Mesenchymal stem cell (in vitro differentiated cells and primary cell): ENCODE measurements around the gene SYPL2.
A peak's percentile ranks its signal among the peaks of the same experiment; 100 is the strongest.

Experiments
- DNase-seq: peaks from one replicate; pipeline ENCODE4 v3.0.0-alpha.2; 2013
- H2AFZ ChIP-seq: one replicate; pipeline ENCODE4 v1.6.1; 2013; ENCODE audit warnings: low read depth, mild to moderate bottlenecking, control low read depth, inconsistent platforms, low read length, moderate library complexity
- H2AK5ac ChIP-seq: 2 replicates; pipeline ENCODE4 v1.6.1; 2013; ENCODE audit warnings: low read length, moderate library complexity, mild to moderate bottlenecking, inconsistent platforms; ENCODE audit not compliant: severe bottlenecking
- H2BK120ac ChIP-seq: one replicate; pipeline ENCODE4 v1.6.1; 2013; ENCODE audit warnings: low read depth, mild to moderate bottlenecking, inconsistent platforms, low read length, moderate library complexity
- H2BK12ac ChIP-seq, 2 experiments: one replicate each; pipeline ENCODE4 v1.6.1; 2013; ENCODE audit warnings: inconsistent platforms in 2 of 2, low read length in 2 of 2, mild to moderate bottlenecking in 2 of 2, moderate library complexity in 2 of 2, control low read depth in 1 of 2
- H2BK15ac ChIP-seq: one replicate; pipeline ENCODE4 v1.6.1; 2013; ENCODE audit warnings: mild to moderate bottlenecking, low read depth, inconsistent platforms; ENCODE audit not compliant: poor library complexity, severe bottlenecking
- H2BK5ac ChIP-seq: 2 replicates; pipeline ENCODE4 v1.6.1; 2013; ENCODE audit warnings: low read depth, mild to moderate bottlenecking, low read length, control low read depth, inconsistent platforms; ENCODE audit not compliant: poor library complexity, severe bottlenecking
- H3K14ac ChIP-seq, 2 experiments: one replicate each; pipeline ENCODE4 v1.6.1; 2013; ENCODE audit warnings: inconsistent platforms in 2 of 2, low read length in 2 of 2, control low read depth in 1 of 2, mild to moderate bottlenecking in 1 of 2, moderate library complexity in 1 of 2
- H3K18ac ChIP-seq, 2 experiments: one replicate each; pipeline ENCODE4 v1.6.1; 2013; ENCODE audit warnings: inconsistent platforms in 2 of 2, low read length in 2 of 2, control low read depth in 1 of 2, low read depth in 1 of 2, mild to moderate bottlenecking in 1 of 2
- H3K23ac ChIP-seq, 2 experiments: one replicate each; pipeline ENCODE4 v1.6.1; 2013; ENCODE audit warnings: inconsistent platforms in 2 of 2, low read length in 2 of 2, mild to moderate bottlenecking in 2 of 2, moderate library complexity in 2 of 2, control low read depth in 1 of 2
- H3K27ac ChIP-seq: 2 replicates; pipeline ENCODE4 v1.5.1; 2013; ENCODE audit warnings: mild to moderate bottlenecking, moderate library complexity, low read length, control low read depth, inconsistent platforms; ENCODE audit not compliant: poor library complexity, severe bottlenecking
- H3K27me3 ChIP-seq, 2 experiments: 2 replicates each; pipeline versions ENCODE4 v1.6.1 to v1.7.0; 2013; ENCODE audit warnings: low read length in 2 of 2, mild to moderate bottlenecking in 2 of 2, moderate library complexity in 2 of 2, control low read depth in 1 of 2, inconsistent platforms in 1 of 2; ENCODE audit not compliant: control insufficient read depth in 1 of 2, insufficient read depth in 1 of 2
- H3K36me3 ChIP-seq, 2 experiments: 2 replicates each; pipeline versions ENCODE4 v1.6.1 to v1.7.0; 2013; ENCODE audit warnings: low read length in 2 of 2, control low read depth in 1 of 2, inconsistent platforms in 1 of 2, low read depth in 1 of 2, mild to moderate bottlenecking in 1 of 2; ENCODE audit not compliant: insufficient read depth in 2 of 2, control insufficient read depth in 1 of 2
- H3K4ac ChIP-seq, 2 experiments: one replicate each; pipeline ENCODE4 v1.6.1; 2013; ENCODE audit warnings: inconsistent platforms in 2 of 2, low read length in 2 of 2, mild to moderate bottlenecking in 2 of 2, moderate library complexity in 2 of 2, control low read depth in 1 of 2, low read depth in 1 of 2
- H3K4me1 ChIP-seq: 2 replicates; pipeline ENCODE4 v1.6.1; 2013; ENCODE audit warnings: low read depth, low read length, control low read depth; ENCODE audit not compliant: control insufficient read depth, insufficient read depth
- H3K4me2 ChIP-seq: 2 replicates; pipeline ENCODE4 v1.6.1; 2013; ENCODE audit warnings: low read length, mild to moderate bottlenecking, inconsistent platforms; ENCODE audit not compliant: poor library complexity, severe bottlenecking
- H3K4me3 ChIP-seq, 2 experiments: 2 replicates each; pipeline versions ENCODE4 v1.5.1 to v1.7.0; 2013; ENCODE audit warnings: low read length in 2 of 2, mild to moderate bottlenecking in 2 of 2, control low read depth in 1 of 2, low read depth in 1 of 2; ENCODE audit not compliant: insufficient read depth in 1 of 2
- H3K79me1 ChIP-seq: replicated peaks from 2 replicates; pipeline ENCODE4 v1.6.1; 2013; ENCODE audit warnings: mild to moderate bottlenecking, control low read depth, low read length, inconsistent platforms; ENCODE audit not compliant: poor library complexity, severe bottlenecking
- H3K9ac ChIP-seq: 2 replicates; pipeline ENCODE4 v1.7.0; 2013; ENCODE audit warnings: mild to moderate bottlenecking, low read length, moderate library complexity
- H3K9me3 ChIP-seq: 2 replicates; pipeline ENCODE4 v1.7.0; 2013; ENCODE audit warnings: mild to moderate bottlenecking, low read length; ENCODE audit not compliant: control insufficient read depth
- H4K8ac ChIP-seq: one replicate; pipeline ENCODE4 v1.6.1; 2013; ENCODE audit warnings: inconsistent platforms, mild to moderate bottlenecking, low read length, moderate library complexity
- H4K91ac ChIP-seq: one replicate; pipeline ENCODE4 v1.6.1; 2013; ENCODE audit warnings: mild to moderate bottlenecking, low read length, inconsistent platforms
- WGBS: methylation state at CpG from one replicate; pipeline ENCODE4 v1.1.7; 2013; ENCODE audit warnings: mixed read lengths; 5-methylcytosine and 5-hydroxymethylcytosine counted together

Gene SYPL2

DNA sequence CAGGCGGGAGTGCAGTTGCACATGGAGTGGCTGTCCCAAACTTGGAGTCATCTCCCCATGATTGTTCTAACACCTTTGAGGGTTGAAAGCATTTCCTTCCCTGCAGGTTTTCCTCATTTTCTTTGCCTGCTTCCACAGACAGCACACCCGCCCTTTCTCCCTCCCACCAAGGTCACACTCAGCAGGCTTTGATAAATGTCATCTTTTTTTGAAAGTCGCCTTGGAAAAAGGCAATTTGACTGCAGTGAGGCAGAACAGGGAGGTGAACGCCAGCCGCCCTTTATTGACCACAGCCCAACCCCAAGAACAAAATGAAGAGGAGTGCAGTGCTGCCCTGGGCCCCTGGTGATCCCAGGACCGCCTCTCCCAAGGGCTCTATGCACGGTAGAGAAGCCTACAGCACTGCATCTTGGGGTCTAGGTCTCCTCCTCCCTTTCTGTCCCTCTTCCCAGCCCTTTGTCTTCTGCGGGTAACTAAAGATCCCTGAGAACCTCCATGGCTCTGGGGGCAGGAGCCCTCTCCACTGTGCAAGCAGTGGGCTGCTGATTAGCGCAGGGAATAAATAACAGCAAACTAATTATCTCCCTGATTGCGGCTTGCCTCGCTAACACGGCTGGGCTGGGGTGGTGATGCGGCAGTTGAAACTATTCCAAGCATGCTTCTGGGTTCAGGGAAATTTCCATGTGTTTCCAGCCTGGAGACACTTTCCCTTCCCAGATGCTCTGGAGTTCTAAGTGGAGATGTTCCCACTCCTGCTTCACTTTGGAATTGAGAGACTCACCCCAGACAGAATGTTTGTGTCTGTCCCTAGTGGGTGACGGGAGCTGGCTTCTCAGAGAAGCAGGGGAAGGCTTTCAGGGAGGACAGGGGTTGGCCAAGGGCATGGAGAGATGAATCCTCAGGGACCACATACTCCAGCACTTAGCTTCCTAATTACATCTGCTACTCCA, 54.9 kb downstream of the SYPL2 start:
- no peak overlapping the region for H2BK12ac ChIP-seq
- H3K4me3 ChIP-seq = no peak overlapping the region
- no peak overlapping the region for H2AK5ac ChIP-seq
- H3K79me1 ChIP-seq = no peaks in the 10 kb centered on the region
- no peak overlapping the region for H2AFZ ChIP-seq
- no peaks in the 10 kb centered on the region for H3K9me3 ChIP-seq
- H3K23ac ChIP-seq = no peak overlapping the region
- H2BK15ac ChIP-seq = no peak overlapping the region
- no peak overlapping the region for H3K27ac ChIP-seq
- no peak overlapping the region for H2BK120ac ChIP-seq
- peaks cover 18 to 31% of the 10 kb centered on the region in 2 experiments for H3K27me3 ChIP-seq
- H3K14ac ChIP-seq = peak overlapping the region in 1 of 2 experiments; percentile 28
- H3K18ac ChIP-seq = no peak overlapping the region
- peaks cover 6% of the 10 kb centered on the region for H3K4me1 ChIP-seq
- H3K36me3 ChIP-seq = no peaks in the 10 kb centered on the region
- H3K4ac ChIP-seq = no peak overlapping the region
- no peak overlapping the region for H3K9ac ChIP-seq
- no peak overlapping the region for H4K8ac ChIP-seq
- H4K91ac ChIP-seq = no peak overlapping the region
- peak; percentile 13 for DNase-seq
- WGBS = 63% methylated on average over 14 of the region's 14 CpGs
- no peak overlapping the region for H3K4me2 ChIP-seq
- no peak overlapping the region for H2BK5ac ChIP-seq

DNA sequence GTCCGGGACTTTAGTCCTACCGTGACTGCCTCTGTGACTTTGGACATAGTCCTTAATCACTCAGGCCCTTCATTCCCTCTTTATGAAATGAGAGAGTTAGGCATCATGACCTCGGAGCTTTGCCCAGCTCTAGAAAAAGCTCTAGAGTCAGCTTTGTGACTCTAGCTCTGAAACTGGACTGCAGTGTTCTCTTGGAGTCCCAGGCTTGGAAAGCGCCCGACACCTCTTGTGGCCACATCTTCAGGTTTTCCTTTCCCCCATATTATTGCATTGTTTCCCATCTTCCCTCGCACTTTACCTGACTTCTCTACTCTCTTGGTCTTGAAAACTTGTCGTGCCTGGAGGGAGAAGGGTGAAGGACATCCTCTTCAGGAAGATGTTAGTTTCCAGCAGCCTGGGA, 55.7 kb downstream of the SYPL2 start:
- no peak overlapping the region for H4K91ac ChIP-seq

DNA sequence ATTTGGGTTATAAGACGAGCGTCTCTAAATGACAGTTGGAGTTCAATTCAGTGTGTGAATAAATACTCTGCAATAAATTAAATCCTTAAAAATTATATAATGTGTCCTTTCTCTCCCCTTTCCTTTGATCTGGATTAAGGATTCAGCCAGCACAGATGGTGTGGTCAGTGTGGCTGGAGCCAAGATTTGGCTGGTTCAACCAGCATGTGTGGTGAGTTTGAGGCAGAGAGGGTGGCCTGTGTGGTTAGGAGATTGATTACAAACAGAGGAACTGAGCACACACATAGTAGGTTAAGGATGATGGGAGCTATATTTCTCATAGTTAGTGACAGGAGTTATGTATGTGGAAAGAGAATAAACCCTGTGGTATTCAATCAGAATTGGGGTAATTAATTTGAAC, 57.4 kb downstream of the SYPL2 start:
- Histone ChIP-seq H3K4me2 (no peak overlapping the region), H3K14ac (peak overlapping the region in 1 of 2 experiments; percentile 56), H4K8ac (no peak overlapping the region), H2BK12ac (no peak overlapping the region), H3K4me3 (no peak overlapping the region), H3K9ac (no peak overlapping the region), H2BK120ac (no peak overlapping the region), H3K36me3 (no peaks in the 10 kb centered on the region), H3K9me3 (no peaks in the 10 kb centered on the region), H4K91ac (peak overlapping the region; percentile 45), H3K79me1 (no peaks in the 10 kb centered on the region), H3K27me3 (peaks cover 33 to 47% of the 10 kb centered on the region in 2 experiments), H3K4ac (no peak overlapping the region), H3K27ac (no peak overlapping the region), H2BK5ac (no peak overlapping the region), H3K18ac (no peak overlapping the region), H2AFZ (no peak overlapping the region), H2AK5ac (no peak overlapping the region), H3K23ac (no peak overlapping the region), H3K4me1 (peaks cover 4% of the 10 kb centered on the region), H2BK15ac (no peak overlapping the region)
- no peak for DNase-seq
- no CpG with 5 or more reads among the region's 2 CpGs for WGBS

More for the DNA sequence above, 55.7 kb downstream of the SYPL2 start:
- Histone ChIP-seq H3K27me3 (peaks cover 23 to 33% of the 10 kb centered on the region in 2 experiments), H2AK5ac (no peak overlapping the region), H3K36me3 (no peaks in the 10 kb centered on the region), H3K4me3 (no peak overlapping the region), H2BK5ac (no peak overlapping the region), H3K79me1 (no peaks in the 10 kb centered on the region), H3K4me1 (peaks cover 4% of the 10 kb centered on the region), H3K9ac (no peak overlapping the region), H3K4me2 (no peak overlapping the region), H3K14ac (no peak overlapping the region), H2BK15ac (no peak overlapping the region), H3K18ac (no peak overlapping the region), H3K23ac (no peak overlapping the region), H2BK120ac (no peak overlapping the region), H3K4ac (no peak overlapping the region), H3K27ac (no peak overlapping the region), H3K9me3 (no peaks in the 10 kb centered on the region), H4K8ac (no peak overlapping the region), H2AFZ (no peak overlapping the region), H2BK12ac (no peak overlapping the region)
- no peak for DNase-seq
- WGBS = 96% methylated on average over 6 of the region's 7 CpGs

DNA sequence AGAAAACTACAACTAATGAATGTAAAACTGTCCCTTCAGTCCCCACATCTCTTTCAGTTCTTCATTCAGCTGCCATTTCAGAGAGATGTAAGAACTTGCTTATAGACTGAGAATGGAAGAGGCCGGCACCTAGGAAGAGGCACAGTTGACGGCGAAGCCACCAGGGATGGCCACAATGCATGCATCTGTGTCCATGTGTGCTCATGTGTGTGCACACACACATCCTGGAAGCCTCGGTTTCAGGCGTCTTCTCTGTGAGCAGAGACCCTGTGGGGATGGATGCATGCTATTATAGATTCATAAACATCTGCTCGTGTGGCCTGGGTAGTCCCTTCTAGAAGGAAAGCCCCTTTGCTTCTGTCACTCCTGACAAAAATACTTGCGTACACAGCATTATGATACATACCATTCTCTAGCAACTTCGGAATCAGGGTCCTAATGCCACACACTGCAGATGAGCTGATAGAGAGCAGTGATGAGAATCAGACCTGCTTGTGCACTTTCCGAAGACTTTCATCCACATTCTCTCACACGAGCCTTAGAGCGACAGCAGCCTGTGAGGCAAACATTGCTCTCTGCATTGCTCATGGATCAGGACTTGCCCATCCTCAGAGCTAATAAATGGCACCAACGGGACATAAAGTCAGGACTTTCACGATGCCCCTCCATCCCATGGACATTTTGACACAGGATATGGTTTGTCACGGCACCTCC, 60.9 kb downstream of the SYPL2 start:
- Histone ChIP-seq H3K4ac (no peak overlapping the region), H3K14ac (no peak overlapping the region), H3K23ac (no peak overlapping the region), H3K4me3 (no peak overlapping the region), H2AFZ (no peak overlapping the region), H4K8ac (no peak overlapping the region), H4K91ac (no peak overlapping the region), H3K36me3 (no peaks in the 10 kb centered on the region), H2AK5ac (no peak overlapping the region), H3K18ac (no peak overlapping the region), H2BK12ac (no peak overlapping the region), H3K27ac (no peak overlapping the region), H2BK120ac (no peak overlapping the region), H2BK5ac (no peak overlapping the region), H3K9ac (no peak overlapping the region), H3K27me3 (peaks cover 26 to 27% of the 10 kb centered on the region in 2 experiments), H2BK15ac (no peak overlapping the region), H3K9me3 (no peaks in the 10 kb centered on the region), H3K79me1 (no peaks in the 10 kb centered on the region), H3K4me2 (no peak overlapping the region), H3K4me1 (peaks cover 11% of the 10 kb centered on the region)
- DNase-seq = no peak
- WGBS = 79% methylated on average over 14 of the region's 14 CpGs
